RWPE1 (cell line): ENCODE results near the gene TGM5.
A peak's percentile ranks its signal among the peaks of the same experiment; 100 is the strongest.

Experiments
- CTCF ChIA-PET: fragments of 350-600 bp; sonication (Branson Sonifier 250); formaldehyde crosslinking; extraction: SDS; loops from one replicate; lab custom pipeline; 2021; lab: Yijun Ruan, JAX
- POLR2A ChIA-PET: fragments of 400-600 bp; formaldehyde crosslinking; extraction: SDS; loops from one replicate; lab custom pipeline; 2020; ENCODE audit warnings: antibody characterized with exemption; ENCODE audit not compliant: low non-redundant PET; lab: Yijun Ruan, JAX
- DNase-seq: peaks from one replicate; pipeline ENCODE4 v3.0.0; 2012; ENCODE audit warnings: low spot score
- H3K27ac ChIP-seq: fragments of 450-650 bp; 2 replicates; pipeline ENCODE4 v1.5.1; 2017
- TF ChIP-seq, protein P1 (sequence below): fragments of 450-650 bp; conservative IDR thresholded peaks from 2 replicates; pipeline ENCODE4 v1.5.1; 2017; ENCODE audit warnings: low read depth, mild to moderate bottlenecking

TGM5 gene

DNA sequence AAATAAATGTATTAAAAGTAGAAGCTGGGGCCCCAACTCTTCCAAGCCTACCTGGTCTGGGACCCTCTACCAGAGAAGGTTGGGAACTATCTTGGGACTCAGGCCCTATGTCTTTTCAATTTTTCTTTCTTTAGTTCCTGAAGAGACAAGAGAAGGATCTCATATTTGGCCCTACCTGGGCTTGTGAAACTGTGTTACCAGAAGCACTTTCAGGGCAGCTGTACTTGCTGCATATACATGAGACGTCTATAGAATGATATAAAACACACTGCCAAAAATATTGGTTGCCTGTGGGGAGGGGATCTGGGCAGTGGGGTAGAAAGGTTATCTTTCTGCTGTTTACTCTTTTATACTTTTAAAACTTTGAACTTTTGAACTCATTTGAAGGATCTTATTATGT, 45.3 kb downstream of the TGM5 start:
- DNase-seq: no peak
- H3K27ac ChIP-seq: no peak overlapping the region
- TF ChIP-seq, protein P1, sequence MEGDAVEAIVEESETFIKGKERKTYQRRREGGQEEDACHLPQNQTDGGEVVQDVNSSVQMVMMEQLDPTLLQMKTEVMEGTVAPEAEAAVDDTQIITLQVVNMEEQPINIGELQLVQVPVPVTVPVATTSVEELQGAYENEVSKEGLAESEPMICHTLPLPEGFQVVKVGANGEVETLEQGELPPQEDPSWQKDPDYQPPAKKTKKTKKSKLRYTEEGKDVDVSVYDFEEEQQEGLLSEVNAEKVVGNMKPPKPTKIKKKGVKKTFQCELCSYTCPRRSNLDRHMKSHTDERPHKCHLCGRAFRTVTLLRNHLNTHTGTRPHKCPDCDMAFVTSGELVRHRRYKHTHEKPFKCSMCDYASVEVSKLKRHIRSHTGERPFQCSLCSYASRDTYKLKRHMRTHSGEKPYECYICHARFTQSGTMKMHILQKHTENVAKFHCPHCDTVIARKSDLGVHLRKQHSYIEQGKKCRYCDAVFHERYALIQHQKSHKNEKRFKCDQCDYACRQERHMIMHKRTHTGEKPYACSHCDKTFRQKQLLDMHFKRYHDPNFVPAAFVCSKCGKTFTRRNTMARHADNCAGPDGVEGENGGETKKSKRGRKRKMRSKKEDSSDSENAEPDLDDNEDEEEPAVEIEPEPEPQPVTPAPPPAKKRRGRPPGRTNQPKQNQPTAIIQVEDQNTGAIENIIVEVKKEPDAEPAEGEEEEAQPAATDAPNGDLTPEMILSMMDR: no peak
- ChIA-PET CTCF (interaction anchor here (0.6 to 0.7 kb wide), 2 partner anchors 64 to 253 kb away, joined by 5 to 6 read pairs; no protein-coding TSS in a partner anchor), POLR2A (no interaction called here)

DNA sequence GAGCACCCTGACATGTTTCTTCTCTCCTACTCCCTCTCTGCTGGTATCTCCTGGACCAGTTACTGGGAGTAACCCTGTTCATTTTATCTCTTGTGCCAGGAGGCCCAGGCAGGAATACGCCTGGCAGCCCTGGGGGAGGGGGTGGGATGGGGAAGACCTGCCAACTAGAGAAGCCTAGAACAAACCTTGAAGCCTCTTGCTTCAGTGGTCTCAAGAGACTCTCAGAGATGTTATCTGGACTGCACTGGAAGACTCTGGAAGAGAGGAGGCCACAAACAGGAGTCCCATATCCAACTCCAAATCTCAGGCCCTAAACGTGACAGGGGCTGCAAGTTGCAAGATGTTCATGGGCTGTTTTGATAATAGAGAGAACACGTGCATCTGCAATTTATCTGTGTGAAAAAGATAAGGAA, 45.7 kb downstream of the TGM5 start, which contains the start of gene EPB42:
EPB42 (minus strand) TSS at position 28 of the 413 bp plus-strand sequence. CDS start 193 bp downstream, outside the sequence.
- H3K27ac ChIP-seq: peak within 1 kb of the TSS; percentile 82
- DNase-seq: no peak
- ChIA-PET CTCF (interaction anchor here (0.6 to 2.2 kb wide), 2 partner anchors 64 to 253 kb away, joined by 6 to 7 read pairs; no protein-coding TSS in a partner anchor), POLR2A (no interaction called here)
- TF ChIP-seq, protein P1: no peak

DNA sequence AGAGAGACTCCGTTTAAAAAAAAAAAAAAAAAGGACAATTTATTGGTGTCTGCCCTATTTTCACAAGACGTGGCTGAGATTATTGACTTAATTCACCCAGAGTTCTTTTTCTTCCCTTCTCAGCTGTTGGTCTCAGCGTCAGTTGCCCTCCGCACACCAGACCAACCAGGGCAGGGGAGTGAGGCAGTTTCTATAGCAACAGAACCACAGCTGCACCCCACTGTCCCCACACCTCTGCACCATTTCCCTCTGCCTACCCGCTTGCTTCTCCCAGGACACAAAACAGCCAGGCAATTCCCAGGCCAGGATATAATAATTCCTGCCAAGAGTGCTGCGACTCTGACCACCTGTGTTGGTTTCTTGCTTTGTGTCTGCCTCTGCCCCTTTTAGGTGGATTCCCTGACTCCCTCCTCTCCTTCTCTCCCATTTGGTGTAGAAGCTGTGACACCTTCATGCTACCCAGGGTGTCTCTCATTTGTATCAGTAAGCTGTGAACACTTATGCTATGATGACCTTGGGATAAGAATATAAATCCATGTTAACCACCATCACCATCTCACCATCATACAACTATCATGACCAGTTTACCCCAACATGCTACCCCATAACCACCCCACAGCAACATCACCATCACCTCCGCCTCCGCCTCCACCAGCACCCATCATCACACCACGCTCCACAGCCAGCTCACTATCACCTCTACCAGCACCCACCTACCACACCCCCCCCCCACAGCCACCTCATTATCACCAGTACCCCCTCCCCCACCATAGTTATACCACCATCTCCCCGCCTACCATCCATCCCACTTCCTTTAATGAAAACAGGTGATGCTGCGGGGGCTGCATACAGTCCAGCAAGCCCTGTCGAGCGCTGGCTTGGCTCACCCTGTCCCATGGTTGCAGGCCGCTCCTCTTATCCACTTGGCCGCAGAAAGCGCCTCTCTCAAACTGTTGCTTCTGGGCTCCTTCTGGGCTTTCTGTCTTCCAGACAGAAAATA, 46.5 kb downstream of the TGM5 start:
- ChIA-PET POLR2A (no interaction called here), CTCF (interaction anchor here (0.6 to 2.2 kb wide), 4 partner anchors 16 to 709 kb away, joined by 4 to 7 read pairs (median 6); no protein-coding TSS in a partner anchor)
- DNase-seq: no peak
- TF ChIP-seq, protein P1: no peak
- peak overlapping the region; percentile 82 for H3K27ac ChIP-seq

DNA sequence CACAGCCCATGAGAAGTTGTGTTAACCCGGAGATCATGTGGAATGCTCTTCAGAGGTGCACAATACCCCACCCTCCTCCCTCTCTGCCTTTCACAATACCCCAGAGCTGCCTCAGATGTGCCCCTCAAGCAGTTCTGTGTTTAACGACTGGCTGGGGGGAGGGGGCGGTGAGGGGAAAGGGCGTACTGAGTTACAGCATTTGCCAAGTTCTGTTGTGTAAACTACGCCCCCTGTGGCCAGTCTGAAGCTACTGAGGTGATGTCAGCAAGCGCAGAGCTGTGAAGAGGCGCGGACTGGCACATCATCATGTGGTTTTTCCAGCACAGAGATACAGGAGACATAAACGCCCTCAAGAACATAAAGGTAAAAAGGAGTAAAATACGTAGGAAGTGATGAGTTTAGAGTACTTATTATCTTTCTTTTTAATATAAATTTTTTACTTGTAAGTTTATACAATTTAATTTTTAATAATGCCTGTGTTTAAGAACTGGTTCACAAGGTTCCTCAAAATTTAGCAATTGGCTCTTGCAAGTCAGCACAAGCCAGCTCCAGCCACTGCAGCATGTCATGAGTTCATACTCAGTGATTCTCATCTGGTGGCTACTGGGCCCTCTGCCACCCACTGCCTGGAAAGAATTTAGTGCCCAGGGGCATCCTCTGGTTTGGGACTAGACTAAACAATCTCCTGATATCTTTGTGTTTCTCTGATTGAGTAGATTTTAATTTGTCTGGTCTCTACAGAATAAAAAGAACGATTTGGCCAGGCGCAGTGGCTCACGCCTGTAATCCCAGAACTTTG, 47.6 kb downstream of the TGM5 start:
- TF ChIP-seq, protein P1: no peak; the same call in 1 of the 2 replicates
- H3K27ac ChIP-seq: peak overlapping the region; percentile 82
- ChIA-PET POLR2A (no interaction called here), CTCF (interaction anchor here (0.6 to 2.2 kb wide), 6 partner anchors 10 to 872 kb away, joined by 3 to 7 read pairs (median 5); no protein-coding TSS in a partner anchor)
- DNase-seq: peak; percentile 92

DNA sequence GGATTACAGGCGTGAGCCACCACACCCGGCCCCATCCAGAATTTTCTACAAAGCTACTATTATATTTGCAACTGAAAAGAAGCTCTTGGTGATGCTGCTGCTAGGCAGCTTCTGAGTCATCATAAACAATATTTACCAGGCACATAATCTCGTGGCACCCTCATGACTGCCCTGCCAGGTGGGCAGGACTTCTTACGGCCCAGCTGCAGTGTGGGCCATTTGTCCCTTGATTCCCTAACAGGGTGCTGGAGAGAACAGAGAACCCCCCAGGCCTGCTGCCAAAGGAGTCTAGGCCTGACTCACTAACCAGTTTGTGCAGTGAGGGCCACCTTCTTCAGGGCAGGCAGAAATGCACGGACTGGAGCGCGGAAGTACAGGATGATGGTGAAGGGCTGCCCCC, 50.8 kb downstream of the TGM5 start:
- CTCF ChIA-PET: interaction anchor here (1.7 kb wide), 1 partner anchor 10 kb away, joined by 6 read pairs; no protein-coding TSS in a partner anchor
- no peak overlapping the region for H3K27ac ChIP-seq
- POLR2A ChIA-PET: no interaction called here
- peak; percentile 47 for DNase-seq
- TF ChIP-seq, protein P1: no peak
